Esophagus muscularis mucosa (tissue), 3 donors: ENCODE data around the gene DFFB.

Source experiments
- CTCF ChIP-seq, 3 experiments: fragments of 200-600 bp in 2 of 3; fragments of 450-650 bp in 1 of 3; sonication (generic) in 2 of 3; IDR thresholded peaks; one replicate each; pipeline ENCODE4 v1.5.1; 2017 to 2019; ENCODE audit warnings: antibody characterized with exemption in 3 of 3, mild to moderate bottlenecking in 2 of 3, moderate library complexity in 1 of 3
- POLR2AphosphoS5 ChIP-seq, 2 donors: sonication (generic); formaldehyde crosslinking; IDR thresholded peaks; one replicate each; pipeline ENCODE4 v1.6.1; 2017; ENCODE audit warnings: antibody characterized with exemption in 2 of 2

- TF ChIP-seq POLR2AphosphoS5 (IDR thresholded peaks at IDR 0.05) (no peak), CTCF (IDR thresholded peaks at IDR 0.05) (no peak)
Observed at GRCh38 chr1:3914911-3915310, 57.6 kb downstream of the DFFB start.
